Glutamatergic neuron (in vitro differentiated cells): Measurements from ENCODE around the gene NHEJ1. TPM values are rescaled to one million over a fixed set of nuclear protein-coding genes. Genes with fewer than 3 reads are reported as not detected.

Experiments
- DNase-seq: peaks from one replicate; pipeline ENCODE4 v3.0.0; 2022
- H3K27ac Mint-ChIP-seq: one replicate; pipeline ENCODE4 v1.8.0; 2020; ENCODE audit warnings: mild to moderate bottlenecking, mixed read lengths, inconsistent platforms; ENCODE audit not compliant: unreplicated experiment
- H3K27me3 Mint-ChIP-seq: one replicate; pipeline ENCODE4 v1.8.0; 2020; ENCODE audit warnings: mild to moderate bottlenecking, moderate library complexity, mixed read lengths, inconsistent platforms; ENCODE audit not compliant: unreplicated experiment
- H3K36me3 Mint-ChIP-seq: one replicate; pipeline ENCODE4 v1.8.0; 2020; ENCODE audit warnings: mild to moderate bottlenecking, mixed read lengths, inconsistent platforms; ENCODE audit not compliant: unreplicated experiment
- H3K4me1 Mint-ChIP-seq: one replicate; pipeline ENCODE4 v1.8.0; 2020; ENCODE audit warnings: mild to moderate bottlenecking, low read depth, mixed read lengths, inconsistent platforms; ENCODE audit not compliant: unreplicated experiment
- H3K4me3 Mint-ChIP-seq: one replicate; pipeline ENCODE4 v1.8.0; 2020; ENCODE audit warnings: mild to moderate bottlenecking, mixed read lengths, inconsistent platforms; ENCODE audit not compliant: unreplicated experiment
- H3K9me3 Mint-ChIP-seq: one replicate; pipeline ENCODE4 v1.8.0; 2020; ENCODE audit warnings: mild to moderate bottlenecking, moderate library complexity, mixed read lengths, inconsistent platforms; ENCODE audit not compliant: unreplicated experiment
- total RNA-seq: library from RNA; stranded (reverse); fragmentation: NEBNext Ultra II Directional; extraction: Animal tissue kit (Norgen Biotek cat#: 25700); gene quantifications from one replicate; pipeline ENCODE4 v1.2.1, GENCODE V29; 2021; ENCODE audit not compliant: unreplicated experiment
- TF ChIP-seq, protein P1 (sequence below): fragments of 200-600 bp; sonication (generic); IDR thresholded peaks from one replicate; pipeline ENCODE4 v1.5.0; 2021; ENCODE audit not compliant: partially characterized antibody, unreplicated experiment

NHEJ1 gene
- total RNA-seq, 1 donor from 2014 or later: 24.8 TPM

DNA sequence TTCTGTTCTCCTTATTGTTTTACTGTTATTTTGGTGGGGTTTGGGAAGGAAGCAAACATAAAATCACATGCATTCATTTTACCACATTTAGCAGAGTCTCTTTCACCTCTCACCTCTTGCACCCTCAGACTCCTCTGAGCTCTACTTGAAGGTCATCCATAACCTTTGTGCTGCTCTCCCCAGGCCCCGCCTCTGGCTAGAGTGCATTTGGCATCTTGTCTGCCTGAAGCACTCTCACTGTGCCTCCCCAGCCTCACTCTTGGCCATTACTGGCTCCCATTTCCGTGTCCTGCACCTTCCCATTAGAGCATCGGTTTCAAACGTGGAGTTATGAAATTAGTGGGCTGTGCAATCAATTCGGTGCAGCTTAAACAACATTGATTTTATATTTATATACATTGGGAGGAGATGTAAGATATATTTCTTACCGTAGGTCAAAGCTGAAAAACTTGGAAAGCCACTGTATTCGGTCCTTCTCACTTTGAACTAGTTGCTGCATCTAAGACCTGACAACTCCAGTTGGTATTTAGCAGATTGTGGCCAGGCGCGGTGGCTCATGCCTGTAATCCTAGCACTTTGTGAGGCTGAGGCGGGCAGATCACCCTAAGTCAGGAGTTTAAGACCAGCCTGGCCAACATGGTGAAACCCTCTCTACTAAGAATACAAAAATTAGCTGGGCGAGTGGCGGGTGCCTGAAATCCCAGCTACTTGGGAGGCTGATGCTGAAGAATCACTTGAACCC lies 39.0 kb upstream of the NHEJ1 start:
- Mint-ChIP-seq H3K36me3 (no peaks in the 10 kb centered on the region), H3K4me1 (peaks cover 5% of the 10 kb centered on the region), H3K27me3 (no peaks in the 10 kb centered on the region), H3K4me3 (peak overlapping the region; percentile 9), H3K9me3 (peaks cover 5% of the 10 kb centered on the region), H3K27ac (peak overlapping the region; percentile 1)
- no peak for DNase-seq
- TF ChIP-seq, protein P1, sequence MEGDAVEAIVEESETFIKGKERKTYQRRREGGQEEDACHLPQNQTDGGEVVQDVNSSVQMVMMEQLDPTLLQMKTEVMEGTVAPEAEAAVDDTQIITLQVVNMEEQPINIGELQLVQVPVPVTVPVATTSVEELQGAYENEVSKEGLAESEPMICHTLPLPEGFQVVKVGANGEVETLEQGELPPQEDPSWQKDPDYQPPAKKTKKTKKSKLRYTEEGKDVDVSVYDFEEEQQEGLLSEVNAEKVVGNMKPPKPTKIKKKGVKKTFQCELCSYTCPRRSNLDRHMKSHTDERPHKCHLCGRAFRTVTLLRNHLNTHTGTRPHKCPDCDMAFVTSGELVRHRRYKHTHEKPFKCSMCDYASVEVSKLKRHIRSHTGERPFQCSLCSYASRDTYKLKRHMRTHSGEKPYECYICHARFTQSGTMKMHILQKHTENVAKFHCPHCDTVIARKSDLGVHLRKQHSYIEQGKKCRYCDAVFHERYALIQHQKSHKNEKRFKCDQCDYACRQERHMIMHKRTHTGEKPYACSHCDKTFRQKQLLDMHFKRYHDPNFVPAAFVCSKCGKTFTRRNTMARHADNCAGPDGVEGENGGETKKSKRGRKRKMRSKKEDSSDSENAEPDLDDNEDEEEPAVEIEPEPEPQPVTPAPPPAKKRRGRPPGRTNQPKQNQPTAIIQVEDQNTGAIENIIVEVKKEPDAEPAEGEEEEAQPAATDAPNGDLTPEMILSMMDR: no peak

DNA sequence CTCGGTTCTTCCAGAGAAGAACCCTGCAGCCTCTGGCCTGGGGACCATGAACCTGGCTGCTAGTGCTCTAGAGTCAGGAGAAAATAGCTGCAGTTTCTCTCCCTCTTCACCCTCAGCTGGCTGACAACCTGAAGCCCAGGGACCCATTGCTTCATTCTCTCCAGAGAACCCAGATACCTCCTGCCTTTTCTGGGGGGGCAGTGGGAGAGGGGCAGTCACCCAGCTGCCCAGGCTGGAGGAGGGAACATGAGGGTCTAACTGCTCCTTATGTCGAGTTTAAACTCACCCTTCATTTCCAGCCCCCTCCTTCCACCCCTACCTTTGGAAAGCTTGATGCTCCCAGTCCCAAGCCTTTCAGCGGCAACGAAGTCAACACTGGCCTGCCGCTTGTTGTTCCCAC lies 38.4 kb upstream of the NHEJ1 start:
- no peak for DNase-seq

DNA sequence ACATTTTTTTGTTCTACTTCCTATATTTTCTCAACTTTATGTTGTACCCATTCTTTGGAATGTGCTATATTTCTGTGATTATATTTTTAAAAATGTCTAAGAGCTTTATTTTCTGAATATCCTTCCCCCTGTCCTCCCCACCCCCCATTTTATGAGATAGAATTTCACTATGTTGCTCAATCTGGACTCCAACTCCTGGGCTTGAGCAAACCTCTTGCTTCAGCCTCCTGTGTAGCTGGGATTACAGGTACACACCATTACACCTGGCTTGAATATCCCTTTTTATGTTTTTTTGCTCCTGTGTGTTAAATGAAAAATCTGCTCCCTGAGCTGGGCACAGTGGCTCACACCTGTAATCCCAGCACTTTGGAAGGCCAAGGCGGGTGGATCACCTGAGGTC lies 36.8 kb upstream of the NHEJ1 start:
- H3K9me3 Mint-ChIP-seq: peaks cover 5% of the 10 kb centered on the region
- TF ChIP-seq, protein P1: no peak
- peaks cover 5% of the 10 kb centered on the region for H3K4me1 Mint-ChIP-seq
- no peaks in the 10 kb centered on the region for H3K27me3 Mint-ChIP-seq
- no peaks in the 10 kb centered on the region for H3K36me3 Mint-ChIP-seq
- no peak overlapping the region for H3K4me3 Mint-ChIP-seq
- DNase-seq: no peak
- no peak overlapping the region for H3K27ac Mint-ChIP-seq

More for the DNA sequence above, 38.4 kb upstream of the NHEJ1 start:
- Mint-ChIP-seq H3K27ac (peak overlapping the region; percentile 1), H3K27me3 (no peaks in the 10 kb centered on the region), H3K4me1 (peaks cover 5% of the 10 kb centered on the region), H3K4me3 (no peak overlapping the region), H3K36me3 (no peaks in the 10 kb centered on the region), H3K9me3 (peaks cover 5% of the 10 kb centered on the region)
- TF ChIP-seq, protein P1: no peak

DNA sequence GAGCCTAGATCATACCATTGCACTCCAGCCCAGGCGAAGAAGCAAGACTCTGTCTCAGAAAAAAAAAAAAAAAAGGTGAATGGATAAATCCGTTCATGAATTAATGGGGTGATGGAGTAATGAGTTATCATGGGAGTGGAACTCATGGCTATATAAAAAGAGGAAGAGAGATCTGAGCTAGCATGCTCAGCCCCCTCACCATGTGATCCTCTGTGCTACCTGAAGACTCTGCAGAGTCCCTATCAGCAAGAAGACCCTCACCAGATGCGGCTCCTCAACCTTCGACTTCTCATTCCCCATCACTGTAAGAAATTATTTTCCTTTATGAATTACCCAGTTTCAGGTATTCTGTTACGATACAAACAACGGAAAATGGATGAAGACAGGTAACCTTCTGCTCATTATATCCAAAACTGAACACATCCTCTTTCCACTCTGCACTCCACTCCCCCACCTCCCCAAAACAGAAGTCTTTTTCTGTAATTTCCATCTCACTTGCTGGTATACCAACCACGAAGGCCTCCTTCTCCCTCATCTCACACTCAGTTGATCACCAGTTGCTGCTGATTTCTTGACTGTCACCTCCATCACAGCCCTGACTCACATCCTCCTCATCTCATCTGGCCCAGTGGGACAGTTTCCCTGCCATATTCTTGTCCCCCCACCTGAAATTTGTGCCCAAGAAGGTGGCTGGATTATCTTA lies 26.3 kb upstream of the NHEJ1 start:
- H3K36me3 Mint-ChIP-seq: no peaks in the 10 kb centered on the region

More for the DNA sequence above, 26.3 kb upstream of the NHEJ1 start:
- H3K27me3 Mint-ChIP-seq: peaks cover 10% of the 10 kb centered on the region
- no peak for DNase-seq
- H3K4me3 Mint-ChIP-seq: no peak overlapping the region
- H3K4me1 Mint-ChIP-seq: peaks cover 23% of the 10 kb centered on the region
- H3K27ac Mint-ChIP-seq: peak overlapping the region; percentile 48
- H3K9me3 Mint-ChIP-seq: peaks cover 10% of the 10 kb centered on the region
- TF ChIP-seq, protein P1: no peak
